Measurements from ENCODE around the gene PTPRM.
A peak's percentile ranks its signal among the peaks of the same experiment; 100 is the strongest.

PTPRM gene

DNA sequence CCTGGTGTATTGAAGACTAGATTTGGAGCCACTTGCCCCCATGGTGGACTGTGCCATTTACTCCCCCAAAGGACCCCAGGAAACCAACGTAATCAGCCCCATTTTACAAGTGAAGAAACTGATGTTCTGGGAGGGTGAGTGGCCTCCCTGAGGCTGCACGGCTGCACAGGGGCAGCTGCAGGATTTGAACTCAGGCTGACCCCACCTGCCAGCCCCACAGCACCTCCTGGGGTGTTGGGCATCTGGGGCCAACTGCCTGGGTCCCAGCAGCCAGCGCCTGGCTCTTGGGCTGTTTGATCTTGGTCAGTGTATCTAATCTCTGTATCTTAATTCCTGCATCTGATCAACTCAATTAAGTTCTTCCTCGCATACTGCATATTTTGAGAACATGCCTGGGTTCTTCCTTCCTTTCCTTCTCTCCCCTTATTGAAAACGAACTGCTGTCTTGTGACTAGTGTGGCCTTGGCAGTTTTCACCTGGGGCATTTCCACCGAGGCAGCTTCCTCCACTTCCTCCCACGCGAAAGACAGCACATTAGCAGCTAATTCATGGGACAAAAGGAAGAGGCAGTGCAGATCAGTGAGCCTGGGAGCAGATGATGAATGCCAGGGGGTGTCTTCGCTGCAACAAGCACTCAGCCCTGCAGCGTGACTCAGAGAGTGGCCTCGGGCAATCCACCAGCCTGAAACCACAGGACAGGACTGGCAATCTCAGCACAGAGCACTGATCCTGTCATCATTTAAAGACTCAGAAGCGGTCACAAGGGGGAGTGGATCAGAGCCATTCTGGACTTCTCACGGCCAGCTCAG is 858.0 kb downstream of the PTPRM start:
- DNase-seq (ENCODE audit: low read depth in 2 of 2), result peak; percentile 48 to 53
- TF ChIP-seq, protein P1, sequence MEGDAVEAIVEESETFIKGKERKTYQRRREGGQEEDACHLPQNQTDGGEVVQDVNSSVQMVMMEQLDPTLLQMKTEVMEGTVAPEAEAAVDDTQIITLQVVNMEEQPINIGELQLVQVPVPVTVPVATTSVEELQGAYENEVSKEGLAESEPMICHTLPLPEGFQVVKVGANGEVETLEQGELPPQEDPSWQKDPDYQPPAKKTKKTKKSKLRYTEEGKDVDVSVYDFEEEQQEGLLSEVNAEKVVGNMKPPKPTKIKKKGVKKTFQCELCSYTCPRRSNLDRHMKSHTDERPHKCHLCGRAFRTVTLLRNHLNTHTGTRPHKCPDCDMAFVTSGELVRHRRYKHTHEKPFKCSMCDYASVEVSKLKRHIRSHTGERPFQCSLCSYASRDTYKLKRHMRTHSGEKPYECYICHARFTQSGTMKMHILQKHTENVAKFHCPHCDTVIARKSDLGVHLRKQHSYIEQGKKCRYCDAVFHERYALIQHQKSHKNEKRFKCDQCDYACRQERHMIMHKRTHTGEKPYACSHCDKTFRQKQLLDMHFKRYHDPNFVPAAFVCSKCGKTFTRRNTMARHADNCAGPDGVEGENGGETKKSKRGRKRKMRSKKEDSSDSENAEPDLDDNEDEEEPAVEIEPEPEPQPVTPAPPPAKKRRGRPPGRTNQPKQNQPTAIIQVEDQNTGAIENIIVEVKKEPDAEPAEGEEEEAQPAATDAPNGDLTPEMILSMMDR (IDR thresholded peaks at IDR 0.05; ENCODE audit: low read depth, low read length), result no peak
- H3K4me3 ChIP-seq (replicated peaks in 1 of 2; ENCODE audit: low read depth in 2 of 2, low read length in 2 of 2), result no peak overlapping the region

DNA sequence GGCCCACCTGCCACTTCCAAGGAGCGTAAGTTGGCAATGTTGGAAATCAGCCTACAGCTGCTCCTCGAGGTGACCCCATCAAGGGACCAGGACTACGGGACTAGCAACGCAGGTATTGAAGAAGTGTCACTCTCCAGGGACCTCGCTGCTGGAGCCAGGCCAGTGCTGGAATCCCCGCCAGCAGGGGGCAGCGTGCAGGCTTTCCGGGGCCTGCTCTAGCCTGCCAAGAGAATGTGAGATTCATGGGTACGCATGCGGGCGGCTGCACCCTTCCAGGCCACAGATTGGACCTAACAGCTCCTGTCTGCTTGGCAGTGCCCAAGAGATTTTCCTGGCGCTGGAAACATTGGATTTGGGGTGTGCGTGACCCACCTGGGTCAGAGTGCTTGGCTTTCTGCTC is 859.3 kb downstream of the PTPRM start:
- TF ChIP-seq, protein P1 (IDR thresholded peaks at IDR 0.05; ENCODE audit: low read depth, low read length), result peak; percentile 32
- DNase-seq (ENCODE audit: low read depth in 2 of 2), result no peak
- no peak overlapping the region for H3K4me3 ChIP-seq (replicated peaks in 1 of 2; ENCODE audit: low read depth in 2 of 2, low read length in 2 of 2)

DNA sequence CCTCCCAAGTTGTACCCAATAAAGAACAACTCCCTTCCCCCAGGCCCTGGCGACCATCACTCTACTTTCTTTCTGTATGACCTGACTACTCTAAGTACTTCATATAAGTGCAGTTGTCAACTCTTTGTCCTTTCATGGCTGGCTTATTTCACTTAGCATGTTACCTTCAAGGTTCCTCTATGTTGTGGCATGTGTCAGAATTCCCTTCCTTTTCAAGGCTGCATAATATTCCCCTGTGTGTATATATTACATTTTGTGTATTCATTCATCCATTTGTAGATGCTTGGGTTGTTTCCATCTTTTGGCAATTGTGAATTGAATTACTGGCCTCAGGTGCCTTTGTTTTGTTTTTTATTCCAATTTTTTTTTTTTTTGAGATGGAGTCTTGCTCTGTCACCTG is 860.2 kb downstream of the PTPRM start:
- no peak overlapping the region for H3K4me3 ChIP-seq (replicated peaks in 1 of 2; ENCODE audit: low read depth in 2 of 2, low read length in 2 of 2)
- TF ChIP-seq, protein P1 (IDR thresholded peaks at IDR 0.05; ENCODE audit: low read depth, low read length), result no peak
- no peak for DNase-seq (ENCODE audit: low read depth in 2 of 2)

GRCh38 chr18:8428951-8429350 is 861.8 kb downstream of the PTPRM start:
- no peak overlapping the region for H3K4me3 ChIP-seq (replicated peaks in 1 of 2; ENCODE audit: low read depth in 2 of 2, low read length in 2 of 2)
- DNase-seq (ENCODE audit: low read depth in 2 of 2), result no peak
- TF ChIP-seq, protein P1 (IDR thresholded peaks at IDR 0.05; ENCODE audit: low read depth, low read length), result no peak

DNA sequence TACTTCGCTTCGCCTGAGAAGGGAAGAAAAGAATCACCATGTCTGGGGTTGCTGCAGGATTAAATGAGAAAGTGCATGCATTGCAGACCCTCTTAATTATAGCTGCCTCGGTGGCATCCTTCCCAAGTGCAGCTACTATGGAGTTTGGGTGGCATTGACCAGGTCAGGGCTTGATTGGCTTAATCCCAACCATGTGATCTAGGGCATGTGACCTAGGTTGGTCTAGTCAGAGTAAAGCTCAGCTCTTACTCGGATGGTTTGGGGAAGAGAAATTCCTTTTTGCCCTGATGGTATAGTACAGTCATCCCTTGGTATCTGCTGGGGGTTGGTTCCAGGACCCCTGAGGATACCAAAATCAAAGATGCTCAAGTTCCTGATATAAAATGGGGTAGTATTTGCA is 863.9 kb downstream of the PTPRM start:
- DNase-seq (ENCODE audit: low read depth in 2 of 2), result no peak
- TF ChIP-seq, protein P1 (IDR thresholded peaks at IDR 0.05; ENCODE audit: low read depth, low read length), result no peak
- H3K4me3 ChIP-seq (replicated peaks in 1 of 2; ENCODE audit: low read depth in 2 of 2, low read length in 2 of 2), result no peak overlapping the region

GRCh38 chr18:8433323-8433722 is 866.2 kb downstream of the PTPRM start:
- no peak overlapping the region for H3K4me3 ChIP-seq (replicated peaks in 1 of 2; ENCODE audit: low read depth in 2 of 2, low read length in 2 of 2)
- DNase-seq (ENCODE audit: low read depth in 2 of 2), result no peak
- TF ChIP-seq, protein P1 (IDR thresholded peaks at IDR 0.05; ENCODE audit: low read depth, low read length), result no peak

- TF ChIP-seq, protein P1 (IDR thresholded peaks at IDR 0.05; ENCODE audit: low read depth, low read length), result no peak
- DNase-seq (ENCODE audit: low read depth in 2 of 2), result no peak
- no peak overlapping the region for H3K4me3 ChIP-seq (replicated peaks in 1 of 2; ENCODE audit: low read depth in 2 of 2, low read length in 2 of 2)
These were observed 866.7 kb downstream of the PTPRM start for GRCh38 chr18:8433771-8434170.
